ENCODE measurements around the gene MACROD1. TPM values are rescaled to one million over a fixed set of nuclear protein-coding genes. Genes with fewer than 3 reads are reported as not detected.

The MACROD1 gene
- total and polyA plus RNA-seq, 2 experiments from 2014 or later, result 21.2 to 403 TPM

GRCh38 chr11:64013141-64013896 lies 152.6 kb downstream of the MACROD1 start:
- TF ChIP-seq EZH2 (IDR thresholded peaks at IDR 0.05; ENCODE audit: insufficient read depth, poor library complexity, severe bottlenecking), result no peak
- no peak for TF ChIP-seq EZH2phosphoT487 (IDR thresholded peaks at IDR 0.05; ENCODE audit: insufficient read depth, low read depth)
- Histone ChIP-seq H3F3A (ENCODE audit: insufficient read depth) (no peaks in the 10 kb centered on the region), H3K4me1 (ENCODE audit: insufficient read depth) (no peaks in the 10 kb centered on the region), H3K9me2 (ENCODE audit: insufficient read depth) (no peaks in the 10 kb centered on the region), H4K20me1 (ENCODE audit: insufficient read depth) (no peaks in the 10 kb centered on the region), H3K9me3 (ENCODE audit: low read depth) (no peaks in the 10 kb centered on the region), H3K36me3 (ENCODE audit: low read depth) (no peaks in the 10 kb centered on the region), H2AFZ (no peak overlapping the region), H3K79me2 (ENCODE audit: insufficient read depth) (no peaks in the 10 kb centered on the region), H3K27ac (no peak overlapping the region), H3K4me2 (ENCODE audit: unreplicated experiment) (no peak overlapping the region), H3K27me3 (replicated peaks; ENCODE audit: insufficient read depth) (no peaks in the 10 kb centered on the region), H3K4me3 (no peak overlapping the region), H3K9ac (no peak overlapping the region)
- in situ Hi-C loops (cut with MboI), result no loop called here
- DNase-seq, result no peak
- 83 to 92% methylated on average over 16 of the region's 16 CpGs for WGBS, 2 experiments (ENCODE audit: low coverage in 1 of 2, low lambda C conversion rate in 2 of 2, missing lambda C conversion rate in 2 of 2)

GRCh38 chr11:64011371-64011770 lies 154.5 kb downstream of the MACROD1 start:
- 87 to 88% methylated on average over 8 of the region's 8 CpGs for WGBS, 2 experiments (ENCODE audit: low coverage in 1 of 2, low lambda C conversion rate in 2 of 2, missing lambda C conversion rate in 2 of 2)
- no peak overlapping the region for H3K9ac ChIP-seq
- in situ Hi-C loops (cut with MboI), result no loop called here

GRCh38 chr11:64010783-64011182 lies 155.1 kb downstream of the MACROD1 start:
- H3K27ac ChIP-seq, result no peak overlapping the region
- WGBS, 2 experiments (ENCODE audit: low coverage in 1 of 2, low lambda C conversion rate in 2 of 2, missing lambda C conversion rate in 2 of 2), result 80 to 93% methylated on average over 1 to 2 of the region's 2 CpGs
- DNase-seq, result no peak
- H3K9me2 ChIP-seq (ENCODE audit: insufficient read depth), result no peaks in the 10 kb centered on the region
- peaks cover 4% of the 10 kb centered on the region; the same call in 1 of the 2 replicates for H3K4me1 ChIP-seq (ENCODE audit: insufficient read depth)
- H3K36me3 ChIP-seq (ENCODE audit: low read depth), result no peaks in the 10 kb centered on the region
- no peaks in the 10 kb centered on the region for H3K79me2 ChIP-seq (ENCODE audit: insufficient read depth)
- no peak for TF ChIP-seq EZH2phosphoT487 (IDR thresholded peaks at IDR 0.05; ENCODE audit: insufficient read depth, low read depth)
- no peak for TF ChIP-seq EZH2 (IDR thresholded peaks at IDR 0.05; ENCODE audit: insufficient read depth, poor library complexity, severe bottlenecking)
- H3K4me2 ChIP-seq (ENCODE audit: unreplicated experiment), result no peak overlapping the region
- H2AFZ ChIP-seq, result no peak overlapping the region
- no peaks in the 10 kb centered on the region for H3K27me3 ChIP-seq (replicated peaks; ENCODE audit: insufficient read depth)
- no peak overlapping the region for H3K4me3 ChIP-seq
- no peak overlapping the region for H3K9ac ChIP-seq
- H4K20me1 ChIP-seq (ENCODE audit: insufficient read depth), result no peaks in the 10 kb centered on the region
- H3F3A ChIP-seq (ENCODE audit: insufficient read depth), result 0 out of 2 replicates have a peak, but pooled peaks cover 5% of the 10 kb centered on the region
- in situ Hi-C loops (cut with MboI), result no loop called here
- no peaks in the 10 kb centered on the region for H3K9me3 ChIP-seq (ENCODE audit: low read depth)

More at GRCh38 chr11:64011371-64011770, 154.5 kb downstream of the MACROD1 start:
- Histone ChIP-seq H3K27me3 (replicated peaks; ENCODE audit: insufficient read depth) (no peaks in the 10 kb centered on the region), H3K4me2 (ENCODE audit: unreplicated experiment) (no peak overlapping the region), H3K27ac (no peak overlapping the region), H3F3A (ENCODE audit: insufficient read depth) (0 out of 2 replicates have a peak, but pooled peaks cover 5% of the 10 kb centered on the region), H3K4me1 (ENCODE audit: insufficient read depth) (peaks cover 4% of the 10 kb centered on the region; the same call in 1 of the 2 replicates), H3K9me2 (ENCODE audit: insufficient read depth) (no peaks in the 10 kb centered on the region), H3K36me3 (ENCODE audit: low read depth) (no peaks in the 10 kb centered on the region), H3K9me3 (ENCODE audit: low read depth) (no peaks in the 10 kb centered on the region), H4K20me1 (ENCODE audit: insufficient read depth) (no peaks in the 10 kb centered on the region), H2AFZ (no peak overlapping the region), H3K79me2 (ENCODE audit: insufficient read depth) (no peaks in the 10 kb centered on the region), H3K4me3 (no peak overlapping the region)
- DNase-seq, result no peak
- TF ChIP-seq EZH2phosphoT487 (IDR thresholded peaks at IDR 0.05; ENCODE audit: insufficient read depth, low read depth), result no peak
- TF ChIP-seq EZH2 (IDR thresholded peaks at IDR 0.05; ENCODE audit: insufficient read depth, poor library complexity, severe bottlenecking), result no peak

- Histone ChIP-seq H3K9ac (no peak overlapping the region), H3K9me3 (ENCODE audit: low read depth) (no peaks in the 10 kb centered on the region), H3K36me3 (ENCODE audit: low read depth) (no peaks in the 10 kb centered on the region), H3K4me1 (ENCODE audit: insufficient read depth) (peaks cover 4% of the 10 kb centered on the region; the same call in 1 of the 2 replicates), H3K4me3 (no peak overlapping the region), H4K20me1 (ENCODE audit: insufficient read depth) (no peaks in the 10 kb centered on the region), H3F3A (ENCODE audit: insufficient read depth) (0 out of 2 replicates have a peak, but pooled peaks cover 5% of the 10 kb centered on the region), H3K79me2 (ENCODE audit: insufficient read depth) (no peaks in the 10 kb centered on the region), H3K27me3 (replicated peaks; ENCODE audit: insufficient read depth) (no peaks in the 10 kb centered on the region), H3K9me2 (ENCODE audit: insufficient read depth) (no peaks in the 10 kb centered on the region), H3K27ac (no peak overlapping the region), H2AFZ (no peak overlapping the region), H3K4me2 (ENCODE audit: unreplicated experiment) (no peak overlapping the region)
- TF ChIP-seq EZH2phosphoT487 (IDR thresholded peaks at IDR 0.05; ENCODE audit: insufficient read depth, low read depth) (no peak), EZH2 (IDR thresholded peaks at IDR 0.05; ENCODE audit: insufficient read depth, poor library complexity, severe bottlenecking) (no peak)
- in situ Hi-C loops (cut with MboI), result loop anchor here (10.0 kb wide), 1 partner anchor 135 kb away; no protein-coding TSS in a partner anchor
- WGBS, 2 experiments (ENCODE audit: low coverage in 1 of 2, low lambda C conversion rate in 2 of 2, missing lambda C conversion rate in 2 of 2), result 94 to 95% methylated on average over 8 of the region's 8 CpGs
- DNase-seq, result no peak
These were observed 156.2 kb downstream of the MACROD1 start for GRCh38 chr11:64009710-64010109.

Data from GM23248 (cell line).